HCT116 (cell line): ENCODE data around the gene NPW.

ENCODE experiments used
- POLR2A ChIP-seq: IDR thresholded peaks from 2 replicates; pipeline ENCODE4 v1.7.0; 2011; ENCODE audit warnings: borderline replicate concordance; ENCODE audit not compliant: insufficient read depth, insufficient read length; ENCODE audit errors: extremely low read depth
- SP1 ChIP-seq: IDR thresholded peaks from 2 replicates; pipeline ENCODE4 v1.6.1; 2012; ENCODE audit warnings: low read depth

DNA sequence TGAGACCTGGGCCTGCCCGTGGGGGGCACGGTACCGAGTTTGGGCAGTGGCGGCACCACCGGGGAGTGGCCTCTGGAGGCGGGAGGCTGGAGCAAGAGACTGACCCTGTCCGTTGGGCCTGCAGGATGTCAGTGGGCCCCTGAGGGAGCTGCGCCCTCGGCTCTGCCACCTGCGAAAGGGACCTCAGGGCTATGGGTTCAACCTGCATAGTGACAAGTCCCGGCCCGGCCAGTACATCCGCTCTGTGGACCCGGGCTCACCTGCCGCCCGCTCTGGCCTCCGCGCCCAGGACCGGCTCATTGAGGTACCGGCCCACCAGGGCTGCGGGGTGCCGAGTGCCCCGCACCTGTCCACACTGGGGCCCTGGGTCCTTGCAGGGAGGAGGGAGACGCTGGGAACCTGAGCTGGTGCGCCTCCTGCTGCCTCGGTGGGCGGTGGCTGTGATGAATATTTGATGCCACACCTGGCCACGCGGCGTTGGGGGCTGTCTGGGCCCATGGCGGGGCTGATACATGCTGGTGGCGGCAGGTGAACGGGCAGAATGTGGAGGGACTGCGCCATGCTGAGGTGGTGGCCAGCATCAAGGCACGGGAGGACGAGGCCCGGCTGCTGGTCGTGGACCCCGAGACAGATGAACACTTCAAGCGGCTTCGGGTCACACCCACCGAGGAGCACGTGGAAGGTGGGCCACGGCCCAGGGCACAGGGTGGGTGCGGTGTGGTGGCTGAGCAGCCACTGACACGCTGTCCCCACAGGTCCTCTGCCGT is 16.8 kb downstream of the NPW start:
- no peak for TF ChIP-seq SP1
- no peak for TF ChIP-seq POLR2A
